Hematopoietic multipotent progenitor cell (in vitro differentiated cells): Measurements from ENCODE around the gene LRSAM1. TPM values are rescaled to one million over a fixed set of nuclear protein-coding genes. Genes with fewer than 3 reads are reported as not detected.

ENCODE experiments used
- DNase-seq, 3 donors: peaks; one replicate each; pipeline ENCODE4 v3.0.0-alpha.2; 2011 to 2015; ENCODE audit warnings: low read depth in 2 of 3, low spot score in 2 of 3
- small RNA-seq: library from RNA; depleted of rRNA; stranded (forward); fragments of <200 nt; gene quantifications from one replicate; pipeline ENCODE3, GENCODE V24; 2012
- total RNA-seq: library from RNA; depleted of rRNA; stranded (reverse); fragments of >200 nt; gene quantifications from one replicate; pipeline ENCODE4 v1.2.3, GENCODE V29; 2012

LRSAM1 gene
- total RNA-seq, 1 donor = 14.0 TPM

- DNase-seq = no peak
Measured at GRCh38 chr9:127546125-127546832, 95.0 kb downstream of the LRSAM1 start.

GRCh38 chr9:127548352-127548881 is 97.1 kb downstream of the LRSAM1 start:
- no peak for DNase-seq

DNA sequence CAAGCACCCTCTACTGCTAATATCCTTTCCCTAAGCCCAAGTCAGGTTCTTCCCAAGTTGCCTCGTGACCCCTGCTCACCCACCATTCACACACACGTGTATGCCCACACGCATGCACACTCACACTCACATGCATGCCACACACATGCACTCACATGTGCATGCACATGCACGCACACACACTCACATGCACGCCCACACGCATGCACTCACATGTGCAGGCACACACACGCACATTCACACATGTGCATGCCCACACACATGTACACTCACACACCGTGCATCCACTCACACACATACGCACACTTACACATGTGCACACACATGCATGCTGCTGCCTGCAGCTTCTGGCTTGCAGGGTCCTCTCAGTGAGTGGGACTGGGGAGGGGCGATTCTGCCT is 97.9 kb downstream of the LRSAM1 start:
- no peak for DNase-seq

DNA sequence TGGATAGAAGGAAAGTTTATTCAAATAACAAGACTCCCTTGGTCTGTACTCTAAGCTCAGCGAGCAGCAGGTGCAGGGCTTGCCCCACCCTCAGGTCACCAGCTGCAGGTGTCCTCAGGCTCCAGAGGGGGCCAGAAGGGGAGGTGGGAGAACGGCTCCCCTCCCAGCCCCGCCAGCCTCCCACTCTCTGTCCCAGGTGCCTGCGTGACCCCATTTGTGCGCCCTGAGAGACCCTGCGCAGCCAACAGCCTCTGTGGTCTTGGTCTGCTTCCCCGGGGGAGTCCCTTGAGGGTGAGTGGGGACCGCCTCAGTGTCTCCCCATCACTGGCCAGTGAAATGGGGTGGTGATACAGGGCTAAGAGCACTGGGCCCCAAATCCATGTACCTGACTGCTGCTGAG is 98.4 kb downstream of the LRSAM1 start:
- DNase-seq = no peak

GRCh38 chr9:127550282-127550681 is 99.0 kb downstream of the LRSAM1 start:
- no peak for DNase-seq

DNA sequence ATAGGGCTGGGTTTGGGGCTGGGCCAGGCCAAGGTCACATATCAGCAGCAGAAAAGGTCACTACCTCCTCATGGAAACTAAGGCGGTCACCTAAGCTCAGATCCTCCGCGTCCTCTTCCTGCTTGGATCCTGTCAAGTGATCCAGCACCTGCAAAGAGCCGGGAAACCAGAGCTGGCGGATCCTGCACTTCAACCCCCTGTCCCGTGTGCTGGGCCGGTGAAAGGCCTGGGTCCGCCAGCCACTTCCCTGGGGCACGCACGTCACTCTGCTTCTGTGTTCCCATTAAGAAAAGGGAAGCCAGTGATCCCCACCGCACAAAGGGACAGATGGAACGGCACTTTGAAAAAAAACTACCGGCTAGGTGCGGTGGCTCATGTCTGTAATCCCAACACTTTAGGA is 99.4 kb downstream of the LRSAM1 start:
- no peak for DNase-seq

Small RNA genes within 50 kb of the gene (small RNA-seq; reads per million reads assigned to genes)
- not detected for gene RF00019
- gene SNORA65 = 149 reads per million, percentile 98 among the genes with 10 or more reads in this experiment

Other genes starting within 250 kb of the LRSAM1 start
- gene GARNL3, start 186.7 kb upstream of the LRSAM1 start, total RNA-seq = 1.3 TPM
- 14.5 TPM for gene SLC2A8, start 54.3 kb upstream of the LRSAM1 start, total RNA-seq
- gene ZNF79, start 27.1 kb upstream of the LRSAM1 start, total RNA-seq = 7.8 TPM
- 3,064 TPM for gene RPL12, start 104 bp upstream of the LRSAM1 start, total RNA-seq
- gene STXBP1, start 160.8 kb downstream of the LRSAM1 start, total RNA-seq = 5.7 TPM